WTC11 (cell line): ENCODE data around the gene IQGAP2.

ENCODE experiments used
- GABPB1 ChIP-seq: sonication (generic); formaldehyde crosslinking; IDR thresholded peaks from 2 replicates; pipeline ENCODE4 v1.8.1; 2023; ENCODE audit warnings: mild to moderate bottlenecking, missing genetic modification reagents
- JAZF1 ChIP-seq: fragments of 250-450 bp; sonication (Bioruptor Pico); IDR thresholded peaks from 2 replicates; pipeline ENCODE4 v1.9.0; 2021; ENCODE audit warnings: moderate library complexity, mild to moderate bottlenecking, inconsistent platforms
- JUN ChIP-seq: sonication (generic); formaldehyde crosslinking; IDR thresholded peaks from 2 replicates; pipeline ENCODE4 v1.8.0; 2023; ENCODE audit warnings: mild to moderate bottlenecking, missing genetic modification reagents
- MLX ChIP-seq: sonication (generic); formaldehyde crosslinking; IDR thresholded peaks from 2 replicates; pipeline ENCODE4 v1.8.1; 2023; ENCODE audit warnings: mild to moderate bottlenecking, missing genetic modification reagents, moderate library complexity
- NR1H2 ChIP-seq: sonication (generic); formaldehyde crosslinking; IDR thresholded peaks from 2 replicates; pipeline ENCODE4 v1.9.0; 2021; ENCODE audit warnings: mild to moderate bottlenecking, moderate library complexity, missing genetic modification reagents
- NR2C2 ChIP-seq: sonication (generic); formaldehyde crosslinking; IDR thresholded peaks from 2 replicates; pipeline ENCODE4 v1.8.0; 2022; ENCODE audit warnings: mild to moderate bottlenecking, missing genetic modification reagents
- RORB ChIP-seq: fragments of 250-450 bp; sonication (Bioruptor Pico); IDR thresholded peaks from 2 replicates; pipeline ENCODE4 v1.9.0; 2021; ENCODE audit warnings: mild to moderate bottlenecking
- TF ChIP-seq, protein P1 (sequence below): fragments of 200-600 bp; IDR thresholded peaks from 2 replicates; pipeline ENCODE4 v1.8.0; 2022; ENCODE audit warnings: antibody characterized with exemption
- TF ChIP-seq, protein P2 (sequence below): sonication (generic); formaldehyde crosslinking; IDR thresholded peaks from 2 replicates; pipeline ENCODE4 v1.8.0; 2023; ENCODE audit warnings: missing genetic modification reagents

DNA sequence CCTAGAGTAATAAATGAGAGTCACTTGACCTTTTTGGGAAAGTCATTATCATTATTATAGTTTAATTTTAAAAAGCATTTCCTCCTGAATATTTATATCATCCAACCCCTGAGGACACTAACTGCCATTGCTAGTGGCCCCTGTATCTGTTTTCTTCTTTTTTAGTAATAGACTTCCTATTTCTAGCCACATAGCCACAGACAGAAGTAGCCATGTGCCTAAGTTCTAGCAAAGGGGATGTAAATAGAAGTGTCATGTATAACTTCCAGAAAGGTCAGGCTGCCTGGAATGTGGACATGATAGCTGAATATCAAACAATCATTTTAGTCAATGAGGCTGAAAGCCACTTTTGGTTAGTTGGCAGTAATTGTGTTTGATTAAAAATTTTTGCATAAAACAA, 37.5 kb upstream of the IQGAP2 start:
- TF ChIP-seq, protein P1, sequence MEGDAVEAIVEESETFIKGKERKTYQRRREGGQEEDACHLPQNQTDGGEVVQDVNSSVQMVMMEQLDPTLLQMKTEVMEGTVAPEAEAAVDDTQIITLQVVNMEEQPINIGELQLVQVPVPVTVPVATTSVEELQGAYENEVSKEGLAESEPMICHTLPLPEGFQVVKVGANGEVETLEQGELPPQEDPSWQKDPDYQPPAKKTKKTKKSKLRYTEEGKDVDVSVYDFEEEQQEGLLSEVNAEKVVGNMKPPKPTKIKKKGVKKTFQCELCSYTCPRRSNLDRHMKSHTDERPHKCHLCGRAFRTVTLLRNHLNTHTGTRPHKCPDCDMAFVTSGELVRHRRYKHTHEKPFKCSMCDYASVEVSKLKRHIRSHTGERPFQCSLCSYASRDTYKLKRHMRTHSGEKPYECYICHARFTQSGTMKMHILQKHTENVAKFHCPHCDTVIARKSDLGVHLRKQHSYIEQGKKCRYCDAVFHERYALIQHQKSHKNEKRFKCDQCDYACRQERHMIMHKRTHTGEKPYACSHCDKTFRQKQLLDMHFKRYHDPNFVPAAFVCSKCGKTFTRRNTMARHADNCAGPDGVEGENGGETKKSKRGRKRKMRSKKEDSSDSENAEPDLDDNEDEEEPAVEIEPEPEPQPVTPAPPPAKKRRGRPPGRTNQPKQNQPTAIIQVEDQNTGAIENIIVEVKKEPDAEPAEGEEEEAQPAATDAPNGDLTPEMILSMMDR, result no peak
- TF ChIP-seq JUN (CRISPR knock-in tag) (no peak), GABPB1 (CRISPR knock-in tag) (no peak), NR2C2 (CRISPR knock-in tag) (no peak), NR1H2 (CRISPR knock-in tag) (no peak), RORB (CRISPR knock-in tag) (no peak), MLX (CRISPR knock-in tag) (no peak), JAZF1 (CRISPR knock-in tag) (no peak)
- TF ChIP-seq, protein P2, sequence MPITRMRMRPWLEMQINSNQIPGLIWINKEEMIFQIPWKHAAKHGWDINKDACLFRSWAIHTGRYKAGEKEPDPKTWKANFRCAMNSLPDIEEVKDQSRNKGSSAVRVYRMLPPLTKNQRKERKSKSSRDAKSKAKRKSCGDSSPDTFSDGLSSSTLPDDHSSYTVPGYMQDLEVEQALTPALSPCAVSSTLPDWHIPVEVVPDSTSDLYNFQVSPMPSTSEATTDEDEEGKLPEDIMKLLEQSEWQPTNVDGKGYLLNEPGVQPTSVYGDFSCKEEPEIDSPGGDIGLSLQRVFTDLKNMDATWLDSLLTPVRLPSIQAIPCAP (CRISPR knock-in tag), result no peak
